GM18858 (cell line): ENCODE measurements around the gene PHF12.
"Not testable (repeated sequence)": the region's sequence is repeated elsewhere in the genome, so short reads cannot be mapped to it uniquely, and the experiment has no call there.

ENCODE experiments used
- ATAC-seq: cut with Tn5 transposase; IDR thresholded peaks from one replicate; pipeline ENCODE4 v1.9.1; 2021; ENCODE audit not compliant: unreplicated experiment

PHF12 gene

DNA sequence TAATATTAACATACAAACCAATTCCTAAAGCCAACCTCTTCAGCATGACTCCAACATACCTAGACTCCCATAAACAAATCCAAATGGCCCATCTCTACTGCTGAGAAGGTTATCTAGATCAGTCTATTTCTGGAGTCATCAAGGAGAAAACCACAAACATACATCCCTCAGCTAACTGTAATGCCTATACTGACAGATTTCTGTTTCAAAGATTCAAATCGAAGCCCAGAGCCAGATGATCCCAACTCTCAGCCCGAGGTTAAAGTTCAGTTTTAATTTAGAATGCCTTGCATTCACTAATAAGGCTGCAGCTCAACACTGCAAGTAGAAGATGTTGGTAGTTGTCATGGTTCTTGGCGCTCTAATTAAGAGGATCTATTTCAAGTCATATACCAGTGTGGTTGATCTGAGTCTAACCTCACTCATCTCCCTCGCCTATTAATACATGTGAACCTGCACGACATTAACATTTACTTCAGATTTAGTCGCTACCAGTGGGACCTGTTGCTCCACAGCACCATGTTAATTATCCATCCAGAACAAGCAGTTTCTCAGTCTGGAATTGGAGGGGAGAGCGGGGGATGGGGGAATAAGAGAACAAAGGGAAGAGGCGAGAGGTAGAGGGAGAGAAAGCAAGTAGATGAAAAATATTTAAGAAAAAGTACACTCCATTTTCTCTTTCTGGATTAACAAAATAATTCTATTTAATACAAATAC lies 15.4 kb downstream of the PHF12 start:
- no peak for ATAC-seq

- ATAC-seq, result not testable (repeated sequence)
These were observed 16.8 kb downstream of the PHF12 start for GRCh38 chr17:28934508-28934907.

GRCh38 chr17:28929787-28930186 lies 21.5 kb downstream of the PHF12 start:
- no peak for ATAC-seq

DNA sequence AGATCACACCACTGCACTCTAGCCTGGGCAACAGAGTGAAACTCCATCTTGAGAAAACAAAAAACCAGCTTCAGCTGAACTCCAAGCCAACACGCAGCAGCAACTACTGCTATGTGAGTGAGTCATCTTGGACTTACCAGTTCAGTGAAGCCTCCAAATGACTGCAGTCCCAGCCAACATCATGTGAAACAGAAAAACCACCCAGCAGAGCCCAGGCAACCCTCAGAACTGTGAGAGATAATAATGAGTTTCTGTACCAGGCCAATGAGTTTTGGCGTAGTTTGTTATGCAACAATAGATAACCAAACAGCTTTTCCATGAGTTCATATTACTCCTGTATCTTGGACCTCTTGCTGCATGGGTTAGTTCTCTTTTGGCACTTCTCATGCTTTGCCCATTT lies 23.3 kb downstream of the PHF12 start:
- no peak for ATAC-seq

DNA sequence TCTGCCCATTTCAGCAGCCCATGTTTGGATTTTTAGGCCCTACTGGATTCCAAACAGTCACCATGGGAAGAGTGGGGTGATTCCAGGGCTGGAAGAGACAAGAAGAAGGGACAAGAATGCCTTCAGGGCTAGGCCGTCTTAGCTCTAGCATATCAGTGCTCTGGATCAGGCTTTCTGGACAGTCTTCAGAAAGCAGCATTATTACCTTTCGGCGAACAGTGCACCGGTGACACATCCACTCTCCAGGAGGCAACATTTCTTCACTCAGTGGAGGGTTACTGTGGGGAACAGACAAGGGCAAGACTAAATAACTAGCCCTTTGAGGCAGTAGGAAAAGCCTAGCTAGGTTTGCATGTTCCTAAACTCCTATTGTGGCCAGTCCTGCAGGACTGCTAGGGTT lies 24.5 kb downstream of the PHF12 start:
- no peak for ATAC-seq

- ATAC-seq, result no peak
These were observed 25.0 kb downstream of the PHF12 start for GRCh38 chr17:28926366-28926765.

DNA sequence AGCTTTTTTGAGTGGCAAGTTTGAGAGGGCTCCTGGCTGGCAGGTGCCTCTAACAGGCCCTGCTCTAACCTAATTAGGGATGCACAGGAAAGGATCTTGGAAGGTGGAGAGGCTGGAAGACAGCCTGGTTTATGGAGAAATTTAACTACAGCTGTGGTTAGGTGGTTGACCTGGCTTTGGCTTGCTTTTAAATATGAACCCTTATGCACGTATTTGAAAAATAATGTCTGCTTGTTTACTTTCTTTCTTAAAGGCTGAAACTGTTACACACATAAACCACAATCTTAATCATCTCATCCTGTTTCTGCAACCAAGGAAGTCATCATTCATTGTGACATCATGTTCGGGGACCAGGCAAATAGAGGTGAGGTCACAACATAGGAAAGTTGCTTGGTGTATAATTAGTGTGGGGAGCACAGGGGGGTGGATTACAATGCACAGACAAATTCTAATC lies 25.4 kb downstream of the PHF12 start:
- ATAC-seq, result no peak

GRCh38 chr17:28920201-28920600 lies 31.1 kb downstream of the PHF12 start:
- ATAC-seq, result no peak

- ATAC-seq, result no peak
These were observed 33.0 kb downstream of the PHF12 start for GRCh38 chr17:28918295-28918694.

DNA sequence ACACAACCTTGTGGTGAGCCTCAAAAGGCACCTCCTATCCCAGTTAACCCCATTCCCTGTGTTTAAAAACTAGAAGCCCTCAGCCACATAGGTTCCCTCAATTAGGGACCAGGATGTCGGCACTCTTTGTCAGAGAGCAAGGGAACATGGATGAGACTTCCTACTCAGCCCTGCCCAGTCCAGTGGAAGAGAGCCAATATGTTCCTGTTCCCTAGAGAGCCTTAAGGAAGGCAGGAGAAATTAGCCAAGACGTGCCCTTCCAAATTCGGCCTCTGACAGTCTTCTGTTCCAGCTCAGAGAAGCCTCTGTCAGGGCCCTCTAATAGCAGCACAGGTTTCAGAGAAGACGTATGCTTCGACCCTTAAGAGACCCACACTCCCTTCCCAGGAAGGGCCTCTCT lies 33.9 kb downstream of the PHF12 start:
- no peak for ATAC-seq

- ATAC-seq, result no peak
These were observed 34.3 kb downstream of the PHF12 start for GRCh38 chr17:28917029-28917428.

- no peak for ATAC-seq
These were observed 34.9 kb downstream of the PHF12 start for GRCh38 chr17:28916302-28916934.

GRCh38 chr17:28912938-28913333 lies 38.4 kb downstream of the PHF12 start:
- ATAC-seq, result no peak

DNA sequence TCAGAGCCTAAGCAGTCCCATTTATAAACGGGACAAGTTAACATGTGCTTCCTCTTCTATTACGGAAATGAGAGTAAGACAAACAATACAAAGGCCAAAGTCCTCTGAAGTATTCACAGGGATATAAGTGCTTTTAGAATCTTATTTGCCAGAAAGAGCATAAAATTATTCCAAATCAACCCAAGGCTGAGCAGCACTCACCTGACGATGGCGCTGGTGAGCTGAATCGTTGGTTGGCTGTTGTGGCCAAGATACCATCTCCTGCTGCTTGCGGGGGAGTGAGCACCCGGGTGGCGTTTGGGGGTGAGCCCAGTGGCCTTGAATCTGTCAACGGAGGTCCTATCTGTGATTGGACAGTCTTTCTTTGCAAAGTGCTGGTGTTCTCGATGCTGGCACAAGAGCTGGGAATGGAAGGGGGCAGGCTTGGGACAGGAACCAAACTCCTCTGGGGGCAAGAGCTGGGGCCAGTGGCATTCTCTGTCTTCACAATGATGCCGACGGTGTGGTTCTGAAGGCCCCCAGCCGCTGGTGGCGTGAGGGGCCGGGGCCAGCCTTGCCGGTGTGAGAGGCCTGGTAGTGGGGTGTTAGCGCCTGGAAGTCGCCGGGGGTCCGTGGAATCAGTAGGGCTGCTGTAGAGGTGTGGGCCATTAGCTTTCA lies 38.9 kb downstream of the PHF12 start:
- ATAC-seq, result no peak

DNA sequence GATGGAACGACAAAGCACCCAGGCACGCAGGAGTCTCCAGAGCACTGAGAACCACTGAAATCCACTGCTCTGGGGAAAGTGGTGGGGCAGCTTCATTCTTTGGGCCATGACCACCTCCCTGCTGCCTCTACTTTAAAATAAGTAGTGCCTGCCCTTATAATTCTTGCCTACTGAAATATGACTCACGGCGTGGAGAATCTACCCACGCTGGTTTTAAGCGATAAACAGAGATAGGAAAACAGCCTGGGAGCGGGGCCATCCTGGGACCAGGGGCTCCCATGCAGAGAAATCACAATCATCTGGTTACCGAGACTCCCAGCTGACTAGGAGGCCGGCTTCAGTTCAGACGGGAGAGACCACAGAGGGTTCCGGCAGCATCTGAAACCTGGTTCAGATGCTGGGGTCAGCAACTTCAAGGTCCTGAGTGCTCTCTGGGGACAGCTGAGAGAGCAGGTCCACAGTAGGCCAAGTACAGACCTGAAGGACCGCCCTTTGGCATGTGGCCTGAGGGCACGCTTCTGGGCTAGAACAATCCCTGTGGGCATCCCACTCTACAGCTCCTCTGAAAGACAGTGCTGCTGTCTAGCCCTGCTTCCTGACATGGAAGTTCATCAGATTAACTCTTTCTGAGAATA lies 39.8 kb downstream of the PHF12 start:
- ATAC-seq, result no peak

DNA sequence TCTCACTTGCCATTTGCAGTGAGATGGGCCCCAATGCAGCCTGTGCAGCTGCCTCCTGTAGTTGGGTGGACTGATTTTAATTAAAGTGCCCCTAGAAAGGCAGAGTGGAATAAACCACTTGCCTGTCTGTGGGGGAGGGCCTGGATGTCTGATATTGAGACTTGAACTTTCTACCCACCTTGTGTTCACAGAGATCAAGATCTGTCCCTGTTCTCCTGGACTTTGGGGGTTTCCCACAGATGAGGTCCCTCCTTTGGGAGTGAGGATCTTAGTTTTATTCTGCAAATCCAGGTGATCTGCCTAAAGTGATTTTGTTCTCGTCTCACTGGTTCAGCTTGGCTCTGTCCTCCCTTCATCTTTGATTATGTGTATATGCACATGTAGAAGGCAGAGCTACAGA lies 40.8 kb downstream of the PHF12 start:
- ATAC-seq, result no peak

- no peak for ATAC-seq
These were observed 42.6 kb downstream of the PHF12 start for GRCh38 chr17:28908640-28909167.

DNA sequence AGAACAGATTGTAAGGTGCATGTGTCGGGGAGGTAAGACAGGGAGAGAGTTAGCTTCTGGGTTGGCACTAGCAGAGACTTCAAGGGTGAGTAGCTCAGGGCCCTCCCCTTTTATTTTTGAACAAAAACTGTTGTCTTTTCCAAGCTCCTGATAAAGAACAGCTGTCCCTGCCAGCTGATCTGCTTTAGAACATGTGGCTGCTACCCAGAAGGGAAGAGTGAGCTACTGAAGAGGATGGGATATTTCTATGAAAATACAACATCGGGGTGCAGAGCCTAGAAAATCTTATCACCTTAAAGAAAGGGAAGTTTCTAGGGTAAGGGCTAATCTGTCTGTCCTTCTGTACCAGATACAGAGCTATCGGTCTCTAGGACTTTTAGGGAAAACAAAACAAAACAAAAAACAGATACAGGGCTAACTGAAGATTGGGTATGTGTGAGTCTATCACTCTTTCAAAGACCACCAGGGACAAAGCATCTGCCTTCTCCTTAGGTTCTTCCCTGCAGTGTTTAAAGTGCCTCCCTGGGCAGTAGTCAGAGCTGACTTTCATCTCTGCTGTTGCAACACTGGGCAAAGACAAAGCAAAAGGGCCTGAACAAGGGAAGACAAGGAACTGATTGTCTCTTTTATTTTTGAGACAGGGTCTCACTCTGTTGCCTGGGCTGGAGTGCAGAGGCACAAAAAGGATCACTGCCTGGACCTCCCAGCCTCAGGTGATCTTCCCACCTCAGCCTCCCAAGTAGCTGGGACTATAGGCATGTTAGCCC lies 43.4 kb downstream of the PHF12 start:
- no peak for ATAC-seq

DNA sequence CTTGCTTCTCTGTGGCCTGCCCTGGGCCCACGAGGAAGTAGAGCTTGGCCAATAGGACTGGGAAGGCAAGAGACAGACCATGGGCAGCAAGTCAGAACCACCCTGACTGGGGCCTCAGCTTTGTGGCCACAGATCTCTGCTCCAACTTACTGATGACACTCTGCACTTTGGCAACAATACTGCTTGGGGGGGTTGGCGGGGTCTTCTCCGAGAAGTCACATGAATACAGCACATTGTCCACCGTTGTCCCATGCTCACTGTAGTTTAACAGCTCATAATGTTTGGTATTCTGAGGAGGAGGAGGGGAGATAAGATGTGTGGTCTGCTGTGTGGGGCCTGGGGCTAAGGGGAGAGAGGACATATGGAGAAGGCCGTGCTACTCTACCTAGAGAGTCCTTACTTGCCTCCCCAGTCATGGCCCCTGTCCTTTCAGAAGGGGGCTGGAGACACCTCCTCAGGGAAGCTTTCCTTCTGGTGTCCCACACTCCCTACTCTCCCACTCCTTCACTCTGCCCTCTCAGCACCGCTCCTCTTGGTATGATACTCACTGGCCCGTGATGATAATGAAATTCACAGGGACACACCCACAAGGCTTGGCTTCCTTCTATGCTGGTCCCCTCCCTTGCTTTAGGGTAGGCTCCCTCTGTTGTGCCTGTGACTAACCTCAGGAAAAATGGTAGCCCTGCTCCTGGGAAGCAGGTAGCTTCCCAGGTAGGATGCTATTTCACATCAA lies 44.4 kb downstream of the PHF12 start:
- no peak for ATAC-seq

DNA sequence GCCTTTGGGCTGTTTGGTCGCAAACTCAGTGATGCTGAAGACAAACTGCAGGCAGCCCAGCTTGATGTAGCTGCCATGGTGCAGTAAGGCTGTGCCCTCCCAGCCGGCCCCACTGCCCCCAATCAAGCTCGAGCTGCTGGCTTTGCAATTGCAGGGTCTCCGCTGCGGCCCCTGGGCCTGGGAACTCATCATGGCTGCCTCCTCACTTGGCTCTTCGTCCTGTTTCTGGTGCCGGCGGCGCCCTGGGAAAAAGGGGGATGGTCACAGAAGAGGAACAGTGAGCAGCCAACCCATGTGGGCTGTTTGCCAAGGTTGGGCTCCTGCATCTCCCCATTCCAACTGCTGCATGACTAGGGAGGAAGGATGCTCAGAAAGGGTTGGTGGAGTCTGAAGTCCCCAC lies 45.0 kb downstream of the PHF12 start:
- no peak for ATAC-seq
